SK-N-SH (cell line): Measurements from ENCODE around the gene EFCAB6. TPM values are rescaled to one million over a fixed set of nuclear protein-coding genes. Genes with fewer than 3 reads are reported as not detected.

Experiments
- CTCF ChIA-PET: fragments of 300-600, 350-600 bp; formaldehyde crosslinking; extraction: SDS; loops from one replicate; lab custom pipeline; 2021; lab: Yijun Ruan, JAX
- POLR2A ChIA-PET: fragments of 350-600 bp; sonication (Branson Sonifier 250); formaldehyde crosslinking; extraction: SDS; loops from one replicate; lab custom pipeline; 2020; ENCODE audit warnings: antibody characterized with exemption, inconsistent platforms; lab: Yijun Ruan, JAX
- DNase-seq: peaks from one replicate; pipeline ENCODE4 v3.0.0; 2012
- H2AFZ ChIP-seq: fragments of 200-600 bp; sonication (generic); 2 replicates; pipeline ENCODE4 v1.8.1; 2016; ENCODE audit warnings: antibody characterized with exemption, mild to moderate bottlenecking, low read depth
- H3F3A ChIP-seq: fragments of 200-600 bp; sonication (generic); replicated peaks from 2 replicates; pipeline ENCODE3; 2016; ENCODE audit warnings: antibody characterized with exemption, mild to moderate bottlenecking; ENCODE audit not compliant: insufficient read depth
- H3K27ac ChIP-seq, 2 experiments: fragments of 200-500 bp in 1 of 2; fragments of 200-600 bp in 1 of 2; sonication (Bioruptor generic) in 1 of 2; sonication (generic), shearing (Covaris generic) in 1 of 2; 2 replicates each; pipeline versions ENCODE4 v1.5.1 to v1.6.1; 2014 to 2016; ENCODE audit warnings: low read depth in 2 of 2, inconsistent platforms in 1 of 2, low read length in 1 of 2, mild to moderate bottlenecking in 1 of 2, mixed read lengths in 1 of 2
- H3K27me3 ChIP-seq: fragments of 200-600 bp; sonication (generic), shearing (Covaris generic); 2 replicates; pipeline ENCODE4 v1.6.1; 2016; ENCODE audit warnings: mixed run types; ENCODE audit not compliant: insufficient read depth
- H3K36me3 ChIP-seq, 2 experiments: fragments of 200-500 bp in 1 of 2; fragments of 200-600 bp in 1 of 2; sonication (Bioruptor generic) in 1 of 2; sonication (generic) in 1 of 2; replicated peaks in 1 of 2; 2 replicates each; pipeline versions ENCODE3 to v1.5.1; 2014 to 2016; ENCODE audit warnings: low read length in 1 of 2, mild to moderate bottlenecking in 1 of 2; ENCODE audit not compliant: insufficient read depth in 2 of 2, control insufficient read depth in 1 of 2
- H3K4me1 ChIP-seq, 2 experiments: fragments of 200-500 bp in 1 of 2; fragments of 200-600 bp in 1 of 2; sonication (Bioruptor generic) in 1 of 2; sonication (generic), shearing (Covaris generic) in 1 of 2; 2 replicates each; pipeline versions ENCODE4 v1.5.1 to v1.6.1; 2014 to 2016; ENCODE audit warnings: low read depth in 1 of 2, low read length in 1 of 2, mixed run types in 1 of 2; ENCODE audit not compliant: insufficient read depth in 2 of 2, control insufficient read depth in 1 of 2
- H3K4me2 ChIP-seq: fragments of 200-600 bp; sonication (generic), shearing (Covaris generic); 2 replicates; pipeline ENCODE4 v1.6.1; 2017; ENCODE audit warnings: mixed run types
- H3K4me3 ChIP-seq, 2 experiments: fragments of 200-500 bp in 1 of 2; fragments of 200-600 bp in 1 of 2; sonication (Bioruptor generic) in 1 of 2; sonication (generic), shearing (Covaris generic) in 1 of 2; 2 replicates each; pipeline versions ENCODE4 v1.5.1 to v1.8.1; 2014 to 2016; ENCODE audit warnings: low read depth in 2 of 2, inconsistent platforms in 1 of 2, low read length in 1 of 2, mild to moderate bottlenecking in 1 of 2, mixed read lengths in 1 of 2, moderate library complexity in 1 of 2
- H3K79me2 ChIP-seq: fragments of 200-600 bp; sonication (generic); 2 replicates; pipeline ENCODE4 v1.8.1; 2017; ENCODE audit warnings: mild to moderate bottlenecking; ENCODE audit not compliant: insufficient read depth
- H3K9ac ChIP-seq: fragments of 200-600 bp; sonication (generic); 2 replicates; pipeline ENCODE4 v1.6.1; 2017; ENCODE audit warnings: mixed run types
- H3K9me2 ChIP-seq: fragments of 200-600 bp; sonication (generic); 2 replicates; pipeline ENCODE4 v1.6.1; 2017; ENCODE audit warnings: mixed run types
- H3K9me3 ChIP-seq: fragments of 200-600 bp; sonication (generic); 2 replicates; pipeline ENCODE4 v1.6.1; 2017; ENCODE audit warnings: mixed run types, mild to moderate bottlenecking, moderate library complexity
- H4K20me1 ChIP-seq: fragments of 200-600 bp; sonication (generic); 2 replicates; pipeline ENCODE4 v1.6.1; 2017; ENCODE audit warnings: mild to moderate bottlenecking, mixed run types; ENCODE audit not compliant: insufficient read depth
- CHD2 ChIP-seq: fragments of 150-350 bp; IDR thresholded peaks from 2 replicates; pipeline ENCODE4 v1.6.1; 2018; ENCODE audit warnings: low read length; ENCODE audit not compliant: partially characterized antibody
- ELF1 ChIP-seq: IDR thresholded peaks from 2 replicates; pipeline ENCODE4 v1.4.0; 2012
- EP300 ChIP-seq, 2 experiments: IDR thresholded peaks; 2 replicates each; pipeline versions ENCODE4 v1.4.0 to v1.6.1; 2012; ENCODE audit warnings: borderline replicate concordance in 1 of 2, low read depth in 1 of 2, low read length in 1 of 2
- FOXJ3 ChIP-seq: sonication (generic); formaldehyde crosslinking; IDR thresholded peaks from 2 replicates; pipeline ENCODE4 v1.5.1; 2020; ENCODE audit warnings: mild to moderate bottlenecking, missing genetic modification reagents
- FOXM1 ChIP-seq: IDR thresholded peaks from 2 replicates; pipeline ENCODE4 v1.4.0; 2012; ENCODE audit warnings: low read depth, mild to moderate bottlenecking
- GATA2 ChIP-seq: sonication (generic); formaldehyde crosslinking; IDR thresholded peaks from 2 replicates; pipeline ENCODE4 v1.5.0; 2020; ENCODE audit warnings: mild to moderate bottlenecking, missing genetic modification reagents
- MEF2A ChIP-seq: IDR thresholded peaks from 2 replicates; pipeline ENCODE4 v1.4.0; 2012; ENCODE audit warnings: low read depth, borderline replicate concordance
- NFIC ChIP-seq: IDR thresholded peaks from 2 replicates; pipeline ENCODE4 v1.4.0; 2012; ENCODE audit warnings: borderline replicate concordance
- NRF1 ChIP-seq: IDR thresholded peaks from 2 replicates; pipeline ENCODE4 v1.6.1; 2012; ENCODE audit warnings: low read depth, mild to moderate bottlenecking, low read length
- POLR2AphosphoS5 ChIP-seq: IDR thresholded peaks from 2 replicates; pipeline ENCODE4 v1.6.1; 2012; ENCODE audit warnings: low read depth, low read length
- RAD21 ChIP-seq: IDR thresholded peaks from 2 replicates; pipeline ENCODE4 v1.6.1; 2012; ENCODE audit warnings: mild to moderate bottlenecking, low read length
- RCOR1 ChIP-seq: fragments of 150-350 bp; IDR thresholded peaks from 2 replicates; pipeline ENCODE4 v1.6.1; 2017; ENCODE audit warnings: antibody characterized with exemption, low read length
- RFX5 ChIP-seq: IDR thresholded peaks from 2 replicates; pipeline ENCODE4 v1.6.1; 2012; ENCODE audit warnings: mild to moderate bottlenecking, improper control_type of control experiment, low read length
- RXRA ChIP-seq: IDR thresholded peaks from 2 replicates; pipeline ENCODE4 v1.4.0; 2012; ENCODE audit warnings: low read depth, mild to moderate bottlenecking, borderline replicate concordance
- SIN3A ChIP-seq: IDR thresholded peaks from 2 replicates; pipeline ENCODE4 v1.6.1; 2012; ENCODE audit warnings: low read depth, mild to moderate bottlenecking, low read length, moderate library complexity, borderline replicate concordance
- SMC3 ChIP-seq: IDR thresholded peaks from 2 replicates; pipeline ENCODE4 v1.6.1; 2012; ENCODE audit warnings: low read depth, low read length, improper control_type of control experiment
- TCF12 ChIP-seq: IDR thresholded peaks from 2 replicates; pipeline ENCODE4 v1.4.0; 2012
- YY1 ChIP-seq: IDR thresholded peaks from 2 replicates; pipeline ENCODE4 v1.4.0; 2012; ENCODE audit warnings: low read depth, mild to moderate bottlenecking
- WGBS: methylation state at CpG from one replicate; pipeline ENCODE4 v1.1.6; 2017; ENCODE audit warnings: low lambda C conversion rate; 5-methylcytosine and 5-hydroxymethylcytosine counted together
- polyA plus RNA-seq, 3 experiments: library from polyadenylated mRNA; depleted of rRNA; stranded (reverse); fragments of >200 nt; gene quantifications; 2 replicates each; pipeline ENCODE4 v1.2.3, GENCODE V29; 2012
- TF ChIP-seq, protein P1 (sequence below): fragments of 150-350 bp; IDR thresholded peaks from 2 replicates; pipeline ENCODE4 v1.6.1; 2017; ENCODE audit warnings: antibody characterized with exemption, low read length, low read depth, borderline replicate concordance
- TF ChIP-seq, protein P2 (sequence below): fragments of 150-350 bp; IDR thresholded peaks from 2 replicates; pipeline ENCODE4 v1.6.1; 2016; ENCODE audit warnings: mild to moderate bottlenecking, low read depth, low read length
- TF ChIP-seq, protein P3 (sequence below): IDR thresholded peaks from 2 replicates; pipeline ENCODE4; 2012
- TF ChIP-seq, protein P4 (sequence below): IDR thresholded peaks from 2 replicates; pipeline ENCODE4 v1.4.0; 2012; ENCODE audit warnings: low read depth

EFCAB6 gene
- polyA plus RNA-seq, 1 of the 3 experiments (the other 2 are of a cell fraction) = 0.46 TPM

DNA sequence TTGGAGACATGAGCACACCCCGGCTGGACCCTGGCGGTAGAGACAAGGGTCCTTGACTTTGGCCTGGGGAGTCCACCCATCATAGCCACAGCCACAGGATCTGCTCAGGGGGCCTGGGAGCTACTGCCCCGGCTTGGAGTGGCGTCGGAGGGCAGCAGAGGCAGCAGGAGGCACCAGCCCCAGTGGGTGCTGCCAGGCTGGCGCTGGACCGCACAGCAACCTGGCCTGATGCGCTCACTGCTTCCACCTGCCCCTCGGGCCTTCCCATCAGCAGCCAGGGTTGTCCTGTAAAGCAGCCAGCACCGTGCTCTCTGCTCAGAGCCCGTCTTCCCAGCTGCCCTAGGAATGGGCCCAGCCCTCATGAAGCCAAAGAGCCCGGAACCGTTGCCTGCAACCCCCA, 28.3 kb upstream of the EFCAB6 start:
- H3K9me2 ChIP-seq = no peaks in the 10 kb centered on the region
- TF ChIP-seq RAD21 (no peak), RFX5 (no peak), SMC3 (no peak), FOXM1 (no peak), RXRA (no peak), GATA2 (CRISPR knock-in tag) (no peak)
- TF ChIP-seq, protein P1, sequence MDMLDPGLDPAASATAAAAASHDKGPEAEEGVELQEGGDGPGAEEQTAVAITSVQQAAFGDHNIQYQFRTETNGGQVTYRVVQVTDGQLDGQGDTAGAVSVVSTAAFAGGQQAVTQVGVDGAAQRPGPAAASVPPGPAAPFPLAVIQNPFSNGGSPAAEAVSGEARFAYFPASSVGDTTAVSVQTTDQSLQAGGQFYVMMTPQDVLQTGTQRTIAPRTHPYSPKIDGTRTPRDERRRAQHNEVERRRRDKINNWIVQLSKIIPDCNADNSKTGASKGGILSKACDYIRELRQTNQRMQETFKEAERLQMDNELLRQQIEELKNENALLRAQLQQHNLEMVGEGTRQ = no peak
- H3K4me1 ChIP-seq = peaks cover 0 to 22% of the 10 kb centered on the region in 2 experiments; a peak in 1 of 4 replicates
- H3K27ac ChIP-seq = no peak overlapping the region
- H3K4me2 ChIP-seq = no peak overlapping the region
- H2AFZ ChIP-seq = no peak overlapping the region
- no peak overlapping the region for H3K4me3 ChIP-seq
- CTCF ChIA-PET = interaction anchor here (0.6 kb wide), 1 partner anchor 49 kb away, joined by 3 read pairs; no protein-coding TSS in a partner anchor
- no peaks in the 10 kb centered on the region for H3K36me3 ChIP-seq
- H3K27me3 ChIP-seq = no peaks in the 10 kb centered on the region
- H3K79me2 ChIP-seq = no peaks in the 10 kb centered on the region
- H3K9ac ChIP-seq = no peak overlapping the region
- H4K20me1 ChIP-seq = no peaks in the 10 kb centered on the region
- no peak for DNase-seq
- H3K9me3 ChIP-seq = no peaks in the 10 kb centered on the region
- no peaks in the 10 kb centered on the region for H3F3A ChIP-seq
- POLR2A ChIA-PET = no interaction called here
- no CpG with 5 or more reads among the region's 13 CpGs for WGBS

DNA sequence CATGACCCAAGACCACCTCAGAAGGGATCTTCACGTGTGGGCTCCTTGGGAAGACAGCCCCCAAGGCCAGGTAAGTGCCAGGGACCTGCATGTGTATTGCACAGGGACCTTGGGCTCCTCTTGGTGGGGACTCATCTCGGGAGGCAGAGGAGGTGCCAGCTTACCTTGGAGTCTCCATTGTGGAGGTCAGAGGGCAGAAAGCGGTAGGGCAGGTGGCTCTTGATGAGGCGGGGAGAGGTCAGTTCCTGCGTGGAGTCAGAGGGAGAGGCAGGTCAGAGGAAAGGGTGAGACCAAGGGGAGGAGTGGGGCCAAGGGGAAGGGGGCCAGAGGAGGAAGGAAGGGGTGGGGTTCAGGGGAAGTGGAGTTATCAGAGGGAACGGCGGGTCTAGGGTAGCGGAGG, 27.7 kb upstream of the EFCAB6 start:
- CTCF ChIA-PET = interaction anchor here (1.0 kb wide), 1 partner anchor 14 kb away, joined by 3 read pairs; no protein-coding TSS in a partner anchor
- WGBS = 84% methylated on average over 5 of the region's 8 CpGs
- Histone ChIP-seq H3K27ac (no peak overlapping the region), H3K36me3 (no peaks in the 10 kb centered on the region), H3K27me3 (no peaks in the 10 kb centered on the region), H2AFZ (no peak overlapping the region), H3K9me2 (no peaks in the 10 kb centered on the region), H3K9ac (no peak overlapping the region), H3K4me3 (no peak overlapping the region), H3K4me2 (no peak overlapping the region), H3K9me3 (no peaks in the 10 kb centered on the region), H3F3A (no peaks in the 10 kb centered on the region), H3K79me2 (no peaks in the 10 kb centered on the region), H3K4me1 (peaks cover 0 to 18% of the 10 kb centered on the region in 2 experiments; a peak in 1 of 4 replicates), H4K20me1 (no peaks in the 10 kb centered on the region)
- no peak for DNase-seq
- TF ChIP-seq NRF1 (no peak), CHD2 (no peak), POLR2AphosphoS5 (no peak), RCOR1 (no peak), FOXJ3 (CRISPR knock-in tag) (no peak), ELF1 (no peak), MEF2A (no peak), FOXM1 (no peak), RAD21 (no peak), SIN3A (no peak), GATA2 (CRISPR knock-in tag) (no peak), YY1 (no peak), RXRA (no peak), EP300 (IDR thresholded peaks at IDR 0.05; ENCODE audit: borderline replicate concordance in 1 of 2, low read depth in 1 of 2, low read length in 1 of 2) (no peak), TCF12 (no peak), NFIC (no peak)
- TF ChIP-seq, protein P2, sequence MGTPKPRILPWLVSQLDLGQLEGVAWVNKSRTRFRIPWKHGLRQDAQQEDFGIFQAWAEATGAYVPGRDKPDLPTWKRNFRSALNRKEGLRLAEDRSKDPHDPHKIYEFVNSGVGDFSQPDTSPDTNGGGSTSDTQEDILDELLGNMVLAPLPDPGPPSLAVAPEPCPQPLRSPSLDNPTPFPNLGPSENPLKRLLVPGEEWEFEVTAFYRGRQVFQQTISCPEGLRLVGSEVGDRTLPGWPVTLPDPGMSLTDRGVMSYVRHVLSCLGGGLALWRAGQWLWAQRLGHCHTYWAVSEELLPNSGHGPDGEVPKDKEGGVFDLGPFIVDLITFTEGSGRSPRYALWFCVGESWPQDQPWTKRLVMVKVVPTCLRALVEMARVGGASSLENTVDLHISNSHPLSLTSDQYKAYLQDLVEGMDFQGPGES = no peak
- TF ChIP-seq, protein P3, sequence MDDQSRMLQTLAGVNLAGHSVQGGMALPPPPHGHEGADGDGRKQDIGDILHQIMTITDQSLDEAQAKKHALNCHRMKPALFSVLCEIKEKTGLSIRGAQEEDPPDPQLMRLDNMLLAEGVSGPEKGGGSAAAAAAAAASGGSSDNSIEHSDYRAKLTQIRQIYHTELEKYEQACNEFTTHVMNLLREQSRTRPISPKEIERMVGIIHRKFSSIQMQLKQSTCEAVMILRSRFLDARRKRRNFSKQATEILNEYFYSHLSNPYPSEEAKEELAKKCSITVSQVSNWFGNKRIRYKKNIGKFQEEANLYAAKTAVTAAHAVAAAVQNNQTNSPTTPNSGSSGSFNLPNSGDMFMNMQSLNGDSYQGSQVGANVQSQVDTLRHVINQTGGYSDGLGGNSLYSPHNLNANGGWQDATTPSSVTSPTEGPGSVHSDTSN = no peak
- TF ChIP-seq, protein P4, sequence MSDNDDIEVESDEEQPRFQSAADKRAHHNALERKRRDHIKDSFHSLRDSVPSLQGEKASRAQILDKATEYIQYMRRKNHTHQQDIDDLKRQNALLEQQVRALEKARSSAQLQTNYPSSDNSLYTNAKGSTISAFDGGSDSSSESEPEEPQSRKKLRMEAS = no peak
- TF ChIP-seq, protein P1 = no peak
- POLR2A ChIA-PET = no interaction called here
